GM21360 (cell line): ENCODE results near the gene SEC22A.
A peak's percentile ranks its signal among the peaks of the same experiment; 100 is the strongest.

Experiments
- ATAC-seq: cut with Tn5 transposase; IDR thresholded peaks from one replicate; pipeline ENCODE4 v1.9.1; 2021; ENCODE audit warnings: mild to moderate bottlenecking, moderate library complexity; ENCODE audit not compliant: unreplicated experiment

SEC22A gene

DNA sequence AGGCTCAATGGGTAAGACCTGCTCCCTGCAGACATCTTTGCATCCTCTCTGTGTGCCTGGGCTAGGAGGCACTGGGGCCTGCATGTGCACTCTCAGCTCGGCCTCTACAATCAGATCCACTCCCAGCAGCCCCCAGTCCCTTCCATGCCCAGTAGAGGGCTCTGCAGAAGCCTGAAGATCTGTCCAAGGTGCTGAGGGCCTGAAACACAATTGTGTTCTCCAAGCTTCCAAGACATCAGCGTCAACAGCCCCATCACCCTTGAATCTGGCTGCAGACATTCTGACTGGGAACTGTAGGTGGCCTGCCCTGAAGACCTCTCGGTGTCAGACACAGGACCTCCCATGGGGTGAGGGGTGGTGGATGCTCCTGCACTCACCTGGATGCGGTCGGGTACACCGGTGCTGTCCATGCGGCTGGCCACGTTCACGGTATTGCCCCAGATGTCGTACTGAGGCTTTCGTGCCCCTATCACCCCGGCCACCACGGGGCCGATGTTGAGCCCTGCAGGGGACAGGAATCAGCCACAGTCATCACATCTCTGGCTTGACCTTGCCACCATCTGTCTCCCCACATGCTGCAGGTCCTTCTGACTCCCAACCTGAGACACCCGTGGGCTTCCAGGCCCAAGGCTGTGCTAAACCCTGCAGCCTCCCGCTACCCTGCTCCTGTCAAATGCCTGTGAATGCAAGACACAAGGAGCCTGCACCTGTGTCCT, 84.7 kb downstream of the SEC22A start:
- peak; percentile 60 for ATAC-seq

DNA sequence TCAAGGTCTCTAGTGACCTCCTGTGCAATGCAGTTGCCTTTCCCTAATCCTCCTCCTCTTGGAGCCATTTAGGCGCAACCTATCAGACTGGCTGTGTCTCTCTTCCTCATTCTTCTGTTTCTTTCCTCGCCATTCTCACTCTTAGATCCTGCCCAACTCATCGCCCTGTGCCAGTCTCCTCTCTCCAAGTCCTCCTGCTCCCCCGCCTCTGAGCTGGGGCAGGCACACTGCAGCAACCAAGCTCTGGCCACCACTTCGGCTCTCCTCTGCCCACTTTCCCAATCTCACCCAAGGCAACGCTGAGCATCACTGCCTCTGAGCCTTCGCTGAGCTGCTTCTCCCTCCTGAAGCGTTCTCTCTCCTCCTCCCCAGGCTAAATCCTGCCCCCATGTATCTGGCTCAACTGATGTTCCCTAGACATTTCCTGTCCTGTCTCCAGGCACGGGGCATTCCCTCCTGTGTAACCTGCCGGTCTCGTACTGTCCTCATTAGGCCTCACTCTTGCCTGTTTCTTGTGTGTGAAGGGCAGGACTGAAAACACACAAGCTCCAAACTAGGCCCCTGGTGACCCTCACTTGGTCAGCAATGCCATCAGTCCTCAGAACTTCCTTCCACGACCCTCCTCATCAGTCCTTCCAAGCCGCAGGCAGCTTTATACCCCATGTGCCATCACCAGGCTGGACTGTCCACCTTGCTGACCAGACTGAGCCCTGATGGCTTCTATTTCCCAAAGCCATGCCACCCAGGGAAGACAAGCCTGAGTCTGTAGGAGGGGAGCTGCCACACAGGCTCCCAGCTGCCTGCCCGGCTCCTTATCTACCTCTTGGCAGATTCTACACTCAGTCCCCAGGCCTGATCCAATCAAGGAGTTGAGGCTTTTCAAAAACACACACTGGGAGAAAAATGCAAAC, 85.6 kb downstream of the SEC22A start:
- ATAC-seq, result no peak

DNA sequence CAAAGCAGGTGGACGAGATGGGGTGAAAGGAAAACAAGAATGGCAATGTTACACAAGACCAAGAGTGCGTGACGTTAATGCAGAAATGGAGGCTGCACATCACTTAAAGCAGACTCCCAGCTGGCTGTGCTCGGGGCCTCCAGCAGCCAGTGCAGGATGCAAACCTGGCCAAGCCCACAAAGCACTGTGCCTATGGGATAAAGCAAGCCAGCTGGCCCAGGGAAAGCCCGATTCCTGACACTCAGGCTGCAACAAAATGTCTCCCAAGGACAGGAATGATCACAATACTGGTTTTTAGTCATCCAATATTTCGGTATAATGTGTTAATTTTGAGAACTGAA, 86.2 kb downstream of the SEC22A start:
- no peak for ATAC-seq

DNA sequence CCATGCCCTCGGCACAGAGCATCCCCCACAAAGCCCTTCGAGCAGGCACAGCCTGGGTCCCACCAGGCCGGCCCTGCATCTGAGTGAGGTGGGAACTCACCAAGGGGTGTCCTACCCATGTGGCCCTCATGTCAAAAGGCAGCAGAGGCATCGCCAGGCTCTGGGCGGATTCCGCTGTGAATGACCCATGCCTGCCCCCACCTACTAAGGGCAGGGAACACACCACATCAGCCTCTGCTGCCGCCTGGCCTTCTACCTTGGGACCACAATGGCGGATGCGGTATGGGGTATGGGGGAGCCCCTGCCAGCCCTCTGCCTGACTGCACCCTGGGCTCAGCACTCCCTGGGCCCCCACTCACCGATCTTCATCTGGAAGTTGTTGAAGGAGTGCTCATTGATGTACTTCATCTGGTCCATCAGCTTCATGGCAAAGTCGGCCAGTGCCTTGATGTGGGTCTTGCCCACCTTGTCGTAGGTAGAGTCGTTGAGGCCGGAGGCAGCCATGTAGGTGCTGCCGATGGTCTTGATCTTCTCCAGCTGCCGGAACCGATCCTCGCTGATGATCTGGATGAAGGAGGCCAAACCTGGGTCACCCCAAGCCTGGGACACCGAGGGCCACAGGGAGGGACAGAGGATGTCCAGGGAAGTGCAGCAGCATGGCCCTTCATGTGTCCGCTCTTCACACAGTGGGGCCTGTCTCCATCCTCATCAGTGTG, 87.8 kb downstream of the SEC22A start:
- ATAC-seq, result no peak

DNA sequence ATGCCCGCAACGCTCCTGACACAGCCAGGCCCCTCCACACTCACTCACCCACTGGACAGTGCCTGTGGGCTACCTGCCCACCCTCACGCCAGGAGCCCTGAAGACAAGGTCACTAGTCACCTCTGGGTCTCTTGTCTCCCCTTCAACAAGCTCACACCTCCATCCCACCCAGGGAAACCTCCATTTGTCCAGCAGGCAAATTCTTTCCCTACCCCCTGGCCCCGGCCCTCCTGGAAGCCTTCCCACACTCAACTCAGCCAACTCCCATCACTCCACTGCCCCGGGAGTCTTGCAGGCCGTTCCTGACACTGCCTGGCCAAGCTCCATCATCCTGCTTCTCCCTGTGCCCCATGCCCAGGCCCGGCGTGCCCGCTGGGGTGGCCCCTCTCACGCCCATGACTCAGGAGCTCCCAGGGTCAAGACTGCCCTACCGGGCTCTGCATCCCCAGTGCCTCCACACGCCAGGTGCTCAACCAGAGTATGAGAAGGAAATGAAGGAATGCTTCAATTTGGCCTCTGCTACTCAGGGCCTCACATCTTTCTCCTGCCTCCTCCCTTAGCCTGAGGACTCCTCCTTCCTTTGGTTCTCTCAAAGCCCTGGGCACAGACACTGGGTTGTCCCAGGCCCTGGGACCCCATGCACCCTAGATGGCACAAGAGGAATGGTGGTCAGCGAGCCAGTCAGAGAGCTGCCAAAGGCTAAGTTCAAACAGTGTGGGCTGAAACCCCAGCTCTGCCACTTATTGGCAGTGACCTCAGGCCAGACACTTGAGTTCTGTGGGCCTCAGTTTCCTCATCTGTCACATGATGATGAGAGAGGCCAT, 88.6 kb downstream of the SEC22A start:
- no peak for ATAC-seq

DNA sequence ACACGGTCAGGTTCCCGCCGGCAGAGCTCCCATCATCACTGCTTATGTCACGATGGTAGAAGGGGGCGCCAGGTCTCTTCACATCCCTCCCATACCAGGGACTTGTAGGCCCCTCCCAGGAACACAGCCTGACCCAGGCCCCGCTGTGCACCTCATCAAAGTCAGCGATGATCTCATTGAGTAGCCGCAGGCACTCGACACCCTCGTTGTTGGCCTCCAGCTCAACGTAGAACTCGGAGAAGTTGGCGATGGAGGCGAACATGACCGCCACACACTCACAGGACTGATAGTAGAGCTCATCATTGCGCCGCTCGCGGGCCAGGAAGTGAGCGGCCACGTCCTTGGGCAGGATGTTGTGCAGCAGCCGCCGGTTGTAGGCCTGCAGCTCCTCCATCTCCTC, 89.2 kb downstream of the SEC22A start:
- no peak for ATAC-seq

DNA sequence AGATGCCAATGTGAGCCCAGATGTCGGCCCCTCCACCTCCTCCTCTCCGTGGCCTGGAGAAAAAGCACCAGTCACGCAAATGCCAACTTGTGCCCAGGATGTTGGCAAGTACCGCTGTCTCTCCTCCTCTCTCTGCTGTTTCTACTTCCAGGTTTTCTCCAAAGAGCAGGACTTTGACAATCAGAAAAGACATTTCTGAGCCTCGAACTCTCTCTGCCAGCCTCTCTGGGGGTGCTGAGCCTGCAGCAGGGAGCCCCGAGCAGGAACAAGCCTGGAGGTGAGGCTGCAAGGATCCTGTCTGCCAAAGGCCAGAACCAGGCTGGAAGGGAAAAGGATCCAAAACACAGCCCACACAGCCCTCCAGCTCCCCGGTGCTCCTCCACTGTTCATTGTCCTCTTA, 89.7 kb downstream of the SEC22A start:
- ATAC-seq, result no peak

DNA sequence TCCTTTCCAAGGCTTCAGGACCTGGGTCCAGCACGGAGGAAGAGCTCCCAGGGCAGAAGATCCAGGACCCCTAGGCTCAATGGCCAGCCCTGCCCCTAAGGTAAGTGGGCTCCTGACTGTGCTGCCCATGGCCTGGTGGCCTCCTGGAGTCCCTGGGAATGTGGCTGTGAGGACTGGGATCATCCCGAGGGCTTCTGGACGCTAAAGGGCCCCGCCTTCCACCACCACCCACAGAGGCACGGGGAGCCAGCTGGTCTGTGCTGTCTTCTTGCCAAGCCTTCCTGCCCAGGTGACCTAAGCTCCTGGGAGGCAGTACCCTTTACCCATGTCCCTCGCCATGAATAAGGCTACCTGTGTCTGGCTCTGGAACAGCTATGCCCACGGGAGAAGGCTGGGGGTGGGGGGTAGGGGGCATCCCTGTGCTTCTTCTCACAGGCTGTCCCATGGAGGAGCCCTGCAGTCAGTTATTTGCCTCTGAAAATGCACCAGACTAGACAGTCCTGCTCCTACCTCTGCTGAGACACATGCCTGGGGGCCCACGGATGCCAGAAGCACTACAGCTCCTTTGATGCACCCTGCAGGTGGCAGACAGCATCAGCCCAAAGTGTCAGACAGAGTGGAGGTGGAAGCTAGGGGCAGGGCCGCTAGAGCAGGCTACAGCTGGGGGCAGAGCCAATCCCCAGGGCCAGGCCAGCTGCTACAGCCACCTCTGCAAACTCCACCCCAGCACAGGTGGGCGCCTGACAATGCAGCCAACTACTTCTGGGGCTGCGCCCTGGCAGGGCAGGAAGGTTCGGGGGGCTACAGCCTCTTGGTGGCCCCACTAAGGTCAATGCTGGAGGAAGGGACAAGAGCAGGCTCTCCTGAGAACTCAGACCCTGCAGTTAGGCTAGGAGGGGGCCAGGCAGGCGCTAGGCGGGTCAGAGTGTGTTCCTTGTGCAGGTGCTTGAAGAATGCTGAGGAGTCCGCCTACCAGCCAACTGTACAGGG, 90.9 kb downstream of the SEC22A start:
- ATAC-seq, result no peak

DNA sequence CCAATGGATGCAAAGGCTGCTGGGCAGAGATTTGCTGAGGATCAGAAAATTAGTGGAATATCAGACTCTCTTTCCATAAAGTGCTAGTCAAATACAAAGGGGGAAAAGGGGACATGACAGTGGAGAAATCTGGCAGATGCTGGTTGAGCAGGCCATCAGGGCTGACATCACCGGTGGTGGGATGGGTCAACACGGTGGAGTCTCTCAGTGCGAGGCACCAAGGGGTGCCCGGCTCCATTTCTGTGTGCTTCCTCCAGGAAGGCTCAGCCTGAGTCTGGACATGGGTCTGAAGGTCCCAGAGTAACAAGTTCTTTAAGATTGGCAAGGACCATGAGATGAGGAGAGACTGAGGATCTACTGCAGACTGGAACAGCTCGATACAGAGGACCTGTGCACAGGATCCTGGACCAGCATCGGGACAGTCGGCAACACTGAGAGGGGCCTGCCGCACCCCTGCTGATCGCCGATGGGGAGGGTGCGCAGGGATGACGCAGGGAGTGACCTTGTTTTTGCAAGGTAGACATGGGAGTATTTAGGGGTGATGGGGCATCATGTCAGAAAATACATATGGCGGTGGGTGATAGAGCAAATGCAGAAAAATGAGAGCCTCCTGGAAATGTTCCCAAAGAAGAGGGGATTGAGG, 92.7 kb downstream of the SEC22A start:
- no peak for ATAC-seq

DNA sequence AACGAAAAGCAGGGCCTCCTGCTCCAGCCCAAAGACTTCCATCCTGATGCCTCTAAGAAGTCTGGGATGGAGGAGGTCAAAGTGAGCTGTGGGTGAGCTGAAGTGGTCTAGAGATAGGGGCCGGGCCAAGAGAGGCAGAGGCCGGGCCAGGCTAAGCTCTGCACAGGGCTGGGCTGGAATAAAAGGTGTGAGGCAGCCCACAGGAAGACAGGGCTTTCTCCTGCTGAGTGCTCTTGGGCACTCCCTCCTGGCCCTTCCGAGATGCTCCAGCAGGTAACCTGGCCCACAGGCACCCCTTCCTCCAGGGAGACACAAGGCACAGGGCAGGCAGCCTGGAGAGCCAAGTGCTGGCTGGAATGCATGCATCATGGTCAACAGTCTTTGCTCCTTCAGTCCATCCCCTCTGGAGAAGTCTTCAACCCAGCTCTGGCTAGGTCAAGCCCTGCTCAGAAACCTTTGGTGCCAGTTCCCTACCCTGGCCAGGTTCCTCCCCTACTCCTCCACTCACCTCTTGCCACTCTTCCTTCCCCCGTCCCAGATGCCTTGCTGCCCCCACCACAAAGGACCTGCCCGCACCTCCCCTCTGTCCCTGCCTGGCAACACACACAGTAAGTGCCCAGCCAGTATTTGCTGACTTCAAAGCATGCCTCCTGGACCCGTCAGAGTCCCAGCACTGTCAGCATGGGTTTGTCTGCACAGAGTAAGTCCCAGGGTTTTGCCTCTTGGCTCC, 93.6 kb downstream of the SEC22A start:
- ATAC-seq, result no peak

DNA sequence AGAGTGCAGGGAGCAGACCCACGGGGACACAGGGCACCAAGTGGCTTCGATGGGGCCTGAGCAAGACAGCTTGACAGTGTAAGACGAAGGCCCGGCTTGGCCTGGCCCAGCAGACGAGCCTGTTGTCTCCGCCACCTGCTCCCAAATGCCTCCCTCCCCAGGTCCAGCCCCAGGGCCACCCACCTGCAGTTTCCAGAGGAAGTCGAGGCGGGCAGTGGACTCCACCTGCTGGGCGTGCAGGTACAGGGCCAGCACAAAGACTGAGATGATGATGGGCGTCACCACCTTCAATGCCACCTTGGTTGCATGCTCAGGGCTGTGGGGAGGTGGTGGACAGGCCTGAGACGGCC, 94.1 kb downstream of the SEC22A start:
- no peak for ATAC-seq

DNA sequence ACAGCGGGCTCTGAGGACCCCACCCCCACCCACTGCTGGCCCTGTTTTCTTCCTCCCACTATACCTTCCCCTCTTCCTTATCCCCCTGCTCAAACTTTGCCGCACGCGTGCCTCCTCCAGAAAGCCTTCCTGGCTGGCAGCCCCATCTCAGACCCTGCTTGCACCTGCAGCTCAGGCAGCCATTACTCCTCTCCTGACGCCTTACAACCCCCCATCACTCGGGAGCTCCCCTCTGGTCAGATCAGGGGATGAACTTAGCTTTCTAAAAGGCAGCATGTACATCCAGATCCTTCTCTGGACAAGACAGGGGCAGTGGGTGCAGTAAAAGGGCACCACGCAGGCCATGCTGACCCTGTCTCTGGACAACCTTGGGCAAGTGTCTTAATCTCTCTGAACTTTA, 94.5 kb downstream of the SEC22A start:
- no peak for ATAC-seq

DNA sequence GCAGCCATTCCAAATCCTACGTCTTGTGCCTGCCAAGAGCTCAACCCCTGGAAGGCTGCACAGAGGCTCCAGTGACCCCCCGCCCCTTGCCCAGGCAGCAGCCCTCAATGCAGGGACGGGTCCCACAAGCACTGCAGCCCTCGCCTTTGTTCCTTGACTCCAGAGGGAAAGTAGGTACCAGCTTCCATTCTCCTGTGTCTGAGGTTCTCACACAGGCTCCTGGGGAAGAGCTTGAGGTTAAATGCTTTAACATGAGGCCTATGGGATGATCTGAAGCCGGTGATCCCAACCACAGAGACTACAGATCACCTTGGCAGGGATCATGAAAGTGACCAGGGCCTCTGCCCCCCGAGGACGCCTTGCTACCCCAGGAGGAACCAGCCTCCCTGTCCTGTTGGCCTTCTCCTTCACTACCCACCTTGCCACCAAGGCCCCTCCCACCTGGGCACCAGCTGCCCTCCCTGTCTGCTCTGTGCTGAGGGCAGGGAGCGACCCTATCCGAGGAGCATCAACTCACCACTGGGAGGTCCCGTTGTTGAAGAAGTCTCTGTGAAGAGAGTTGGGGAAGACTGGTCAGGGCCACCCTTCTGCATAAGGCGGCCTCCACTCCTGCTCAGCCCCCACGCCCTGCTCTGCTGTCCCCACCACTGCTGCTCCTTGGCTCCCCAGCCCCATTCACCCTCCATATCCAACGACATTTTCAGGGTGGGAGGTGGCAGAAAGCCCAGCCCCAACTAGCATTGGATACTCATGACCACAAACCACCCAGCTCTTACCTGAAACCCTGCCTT, 95.3 kb downstream of the SEC22A start:
- ATAC-seq, result no peak

DNA sequence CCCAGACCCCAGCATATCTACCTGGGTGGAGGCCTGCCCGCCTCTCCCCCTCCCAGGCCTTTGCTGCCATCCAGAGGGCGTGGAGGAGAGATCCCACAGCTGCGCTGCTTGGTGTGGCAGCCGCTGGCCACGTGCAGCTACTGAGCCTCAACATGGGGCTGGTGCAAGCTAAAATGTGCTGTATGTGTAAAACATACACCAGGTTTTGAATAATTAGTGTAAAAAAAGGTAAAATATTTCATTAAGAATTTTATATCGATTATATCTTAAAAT, 95.8 kb downstream of the SEC22A start:
- ATAC-seq, result no peak

DNA sequence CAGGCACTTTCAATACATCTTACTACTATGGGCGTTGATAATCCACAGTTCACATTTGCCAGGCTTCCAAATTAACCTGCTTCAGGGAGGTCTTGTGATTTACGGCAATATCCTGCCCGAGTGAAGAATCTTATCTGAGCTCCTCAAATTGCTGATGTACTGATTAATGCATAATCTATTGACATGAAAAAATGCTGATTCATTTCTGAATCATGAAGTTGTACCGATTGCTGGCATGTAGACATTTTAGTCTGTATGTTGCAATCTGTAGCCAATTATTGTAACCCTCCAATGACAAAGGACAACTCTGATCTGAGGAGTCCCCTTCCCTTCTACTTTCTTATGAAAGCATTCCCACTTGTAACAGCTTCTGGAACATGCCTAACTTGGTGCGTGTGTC, 97.2 kb downstream of the SEC22A start:
- no peak for ATAC-seq

DNA sequence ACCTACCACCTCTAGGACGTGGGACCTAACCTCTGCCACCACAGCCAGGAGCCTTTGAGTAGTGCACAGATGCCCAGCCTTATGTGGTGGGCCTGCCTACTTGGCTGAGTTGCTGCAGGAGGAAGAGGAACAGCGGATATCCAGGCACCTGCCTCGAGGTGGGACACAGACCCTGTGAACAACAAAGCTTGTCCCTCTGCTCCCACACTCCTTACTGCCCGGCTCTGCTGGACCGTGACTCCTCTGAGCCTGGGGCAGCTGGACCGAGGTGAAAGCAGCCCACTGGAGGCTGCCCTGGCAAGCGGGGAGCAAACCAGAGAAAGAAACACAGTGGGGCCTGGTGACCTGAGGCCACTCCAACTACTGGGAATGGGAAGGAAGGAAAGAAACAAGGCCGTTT, 97.8 kb downstream of the SEC22A start:
- no peak for ATAC-seq

DNA sequence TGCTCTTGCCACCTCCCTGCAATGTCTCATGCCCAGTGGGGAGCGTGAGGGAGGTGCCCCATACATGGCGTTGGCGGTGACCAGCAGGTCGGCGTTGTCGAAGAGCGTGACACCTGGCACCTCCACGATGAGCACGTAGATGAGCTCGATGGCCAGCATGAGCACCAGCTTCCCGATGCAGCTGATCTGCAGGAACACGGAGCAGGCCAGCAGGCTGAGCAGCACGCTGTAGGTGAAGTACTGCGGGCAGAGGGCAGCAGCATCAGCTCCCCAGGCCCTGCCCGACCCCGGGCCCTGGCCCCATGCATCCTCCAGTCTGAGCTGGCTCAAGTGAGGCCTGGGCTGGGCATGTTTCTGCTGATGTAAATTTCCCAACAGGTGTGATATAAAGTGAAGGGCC, 98.3 kb downstream of the SEC22A start:
- no peak for ATAC-seq

DNA sequence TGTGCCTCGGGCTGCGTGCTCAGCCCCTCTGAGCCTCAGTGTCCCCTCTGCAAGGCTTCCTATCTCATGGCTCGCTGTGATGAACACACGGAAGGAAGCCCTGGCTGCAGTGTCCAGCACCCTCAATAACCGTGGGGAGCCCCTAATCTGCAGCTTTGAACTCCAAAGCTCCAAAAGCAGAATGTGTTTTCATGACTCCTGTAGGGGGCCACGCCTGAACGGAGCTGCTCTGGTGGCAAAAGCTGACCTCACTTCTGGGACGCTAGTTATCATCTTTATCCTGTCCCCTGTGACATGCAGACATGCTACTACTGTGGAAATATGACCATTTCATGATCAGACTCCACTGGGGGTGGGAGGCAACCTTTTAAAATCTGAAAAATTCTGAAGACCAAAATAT, 98.8 kb downstream of the SEC22A start:
- no peak for ATAC-seq
